PC-9 (cell line): ENCODE measurements around the gene IGF2BP2.

Source experiments
- EZH2 ChIP-seq: fragments of 200-600 bp; sonication (generic); IDR thresholded peaks from 2 replicates; pipeline ENCODE4 v1.8.0; 2017; ENCODE audit warnings: antibody characterized with exemption, low read depth
- TF ChIP-seq, protein P1 (sequence below): fragments of 200-600 bp; sonication (generic); conservative IDR thresholded peaks from 2 replicates; pipeline ENCODE4 v1.6.1; 2017; ENCODE audit warnings: mixed run types, antibody characterized with exemption, mild to moderate bottlenecking, moderate library complexity

GRCh38 chr3:185831990-185832389 lies 7.1 kb upstream of the IGF2BP2 start:
- TF ChIP-seq, protein P1, sequence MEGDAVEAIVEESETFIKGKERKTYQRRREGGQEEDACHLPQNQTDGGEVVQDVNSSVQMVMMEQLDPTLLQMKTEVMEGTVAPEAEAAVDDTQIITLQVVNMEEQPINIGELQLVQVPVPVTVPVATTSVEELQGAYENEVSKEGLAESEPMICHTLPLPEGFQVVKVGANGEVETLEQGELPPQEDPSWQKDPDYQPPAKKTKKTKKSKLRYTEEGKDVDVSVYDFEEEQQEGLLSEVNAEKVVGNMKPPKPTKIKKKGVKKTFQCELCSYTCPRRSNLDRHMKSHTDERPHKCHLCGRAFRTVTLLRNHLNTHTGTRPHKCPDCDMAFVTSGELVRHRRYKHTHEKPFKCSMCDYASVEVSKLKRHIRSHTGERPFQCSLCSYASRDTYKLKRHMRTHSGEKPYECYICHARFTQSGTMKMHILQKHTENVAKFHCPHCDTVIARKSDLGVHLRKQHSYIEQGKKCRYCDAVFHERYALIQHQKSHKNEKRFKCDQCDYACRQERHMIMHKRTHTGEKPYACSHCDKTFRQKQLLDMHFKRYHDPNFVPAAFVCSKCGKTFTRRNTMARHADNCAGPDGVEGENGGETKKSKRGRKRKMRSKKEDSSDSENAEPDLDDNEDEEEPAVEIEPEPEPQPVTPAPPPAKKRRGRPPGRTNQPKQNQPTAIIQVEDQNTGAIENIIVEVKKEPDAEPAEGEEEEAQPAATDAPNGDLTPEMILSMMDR, result no peak
- no peak for TF ChIP-seq EZH2
